Panc1 (cell line): ENCODE measurements around the gene LHPP. TPM values are rescaled to one million over a fixed set of nuclear protein-coding genes. Genes with fewer than 3 reads are reported as not detected.

Experiments
- ATAC-seq: fragments of 200-7000 bp; cut with Tn5 transposase; 2 replicates; pipeline ENCODE4 v1.9.1; 2020; ENCODE audit warnings: mild to moderate bottlenecking, moderate library complexity
- BruUV-seq: library from RNA; stranded (reverse); fragments of 400-500 nt; replicated peaks from 2 replicates; lab custom pipeline; 2021; lab: Mats Ljungman, UMichigan
- CTCF ChIA-PET: fragments of 300-600 bp; sonication (Branson Sonifier 250); formaldehyde crosslinking; loops from one replicate; lab custom pipeline; 2022; ENCODE audit warnings: antibody characterized with exemption; lab: Charles Lee
- POLR2A ChIA-PET: fragments of 300-600 bp; sonication (Branson Sonifier 250); formaldehyde crosslinking; loops from one replicate; lab custom pipeline; 2022; ENCODE audit warnings: antibody characterized with exemption; lab: Charles Lee
- DNase-seq: peaks from one replicate; pipeline ENCODE4 v3.0.0-alpha.2; 2010; ENCODE audit warnings: low read depth, low spot score
- H3K27ac ChIP-seq: 2 replicates; pipeline ENCODE4 v1.5.1; 2011; ENCODE audit warnings: mild to moderate bottlenecking, low read length, inconsistent platforms
- H3K27me3 ChIP-seq: fragments of 200-500 bp; sonication (Bioruptor generic); 2 replicates; pipeline ENCODE4 v1.6.0; 2014; ENCODE audit warnings: low read length, inconsistent platforms; ENCODE audit not compliant: control insufficient read depth, insufficient read depth
- H3K36me3 ChIP-seq: fragments of 200-500 bp; sonication (Bioruptor generic); 2 replicates; pipeline ENCODE4 v1.5.1; 2014; ENCODE audit warnings: inconsistent platforms, mild to moderate bottlenecking, low read length, moderate library complexity; ENCODE audit not compliant: control insufficient read depth, insufficient read depth
- H3K4me1 ChIP-seq: 2 replicates; pipeline ENCODE4 v1.5.1; 2011; ENCODE audit warnings: inconsistent platforms, mild to moderate bottlenecking, low read length, moderate library complexity; ENCODE audit not compliant: control insufficient read depth, insufficient read depth
- H3K4me3 ChIP-seq, 2 experiments: 2 replicates each; pipeline ENCODE4 v1.5.1; 2011 to 2012; ENCODE audit warnings: low read depth in 2 of 2, low read length in 2 of 2, mild to moderate bottlenecking in 2 of 2, inconsistent platforms in 1 of 2, moderate library complexity in 1 of 2
- H3K9me3 ChIP-seq: fragments of 200-500 bp; sonication (Bioruptor generic); 2 replicates; pipeline ENCODE4 v1.5.1; 2014; ENCODE audit warnings: low read depth, mild to moderate bottlenecking, inconsistent platforms, low read length, moderate library complexity; ENCODE audit not compliant: control insufficient read depth, insufficient read depth
- CTCF ChIP-seq: fragments of 450-650 bp; IDR thresholded peaks from 2 replicates; pipeline ENCODE4 v1.5.1; 2017; ENCODE audit warnings: mild to moderate bottlenecking
- POLR2AphosphoS5 ChIP-seq: IDR thresholded peaks from 2 replicates; pipeline ENCODE4 v1.6.1; 2012; ENCODE audit warnings: mild to moderate bottlenecking, low read depth, low read length, moderate library complexity
- REST ChIP-seq, 2 experiments: IDR thresholded peaks; 2 replicates each; pipeline ENCODE4 v1.6.1; 2011 to 2012; ENCODE audit warnings: low read depth in 2 of 2, control low read depth in 1 of 2, low read length in 1 of 2, mild to moderate bottlenecking in 1 of 2, moderate library complexity in 1 of 2; ENCODE audit not compliant: insufficient read depth in 1 of 2
- SIN3A ChIP-seq: IDR thresholded peaks from 2 replicates; pipeline ENCODE4 v1.6.1; 2012; ENCODE audit warnings: low read depth, mild to moderate bottlenecking, low read length, moderate library complexity, borderline replicate concordance; ENCODE audit not compliant: insufficient read depth
- TCF7L2 ChIP-seq: IDR thresholded peaks from 2 replicates; pipeline ENCODE4 v1.6.1; 2011; ENCODE audit warnings: mild to moderate bottlenecking, low read depth, low read length, inconsistent platforms
- in situ Hi-C: cut with HindIII; loops from 2 replicates; pipeline ENCODE4 v1.10.0; 2016; ENCODE audit warnings: low sequenced_read_pairs, low pct_unique_long_range_greater_than_20kb
- intact Hi-C: fragments of 100-400 bp; cut with micrococcal nuclease; formaldehyde crosslinking; loops from one replicate; pipeline ENCODE4 v1.10.0; 2022; ENCODE audit not compliant: unreplicated experiment
- total RNA-seq: library from RNA; stranded (reverse); gene quantifications from one replicate; pipeline ENCODE4 v1.2.1, GENCODE V29; 2021; ENCODE audit not compliant: unreplicated experiment

LHPP gene
- total RNA-seq, 1 experiment from 2014 or later = 15.0 TPM

DNA sequence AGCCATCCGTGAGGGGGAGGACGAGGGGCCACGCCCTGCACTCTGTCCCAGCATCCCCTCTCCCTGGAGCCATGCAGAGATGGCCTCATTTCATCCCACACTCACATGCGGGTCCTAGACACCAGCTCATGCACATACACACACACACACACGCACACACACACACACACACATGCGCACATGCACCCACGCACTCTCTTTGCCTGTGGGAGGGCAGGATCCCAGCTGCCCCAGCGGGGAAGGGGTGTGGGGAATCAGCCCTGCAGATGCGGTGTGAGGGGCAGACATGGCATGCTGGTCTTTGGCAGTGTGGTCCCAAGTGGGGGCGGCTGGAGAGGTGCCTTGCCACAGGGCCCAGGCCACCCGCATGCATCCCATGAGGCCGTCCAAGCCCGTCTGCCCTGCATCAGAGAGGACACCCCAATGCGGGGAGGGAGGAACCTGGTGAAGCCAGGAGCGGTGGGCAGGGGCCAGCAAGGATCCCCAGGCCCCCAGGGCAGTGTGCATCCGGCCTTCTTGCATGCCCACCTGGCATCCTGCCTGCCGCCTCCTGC, 68.1 kb downstream of the LHPP start:
- Histone ChIP-seq H3K36me3 (no peaks in the 10 kb centered on the region), H3K4me3 (no peak overlapping the region), H3K27me3 (no peaks in the 10 kb centered on the region), H3K27ac (no peak overlapping the region), H3K4me1 (no peaks in the 10 kb centered on the region), H3K9me3 (no peaks in the 10 kb centered on the region)
- no peak for DNase-seq
- ATAC-seq = peak; percentile 59
- TF ChIP-seq REST (IDR thresholded peaks at IDR 0.05; ENCODE audit: insufficient read depth in 1 of 2, low read depth in 2 of 2, low read length in 1 of 2) (no peak), CTCF (no peak), SIN3A (no peak), TCF7L2 (no peak), POLR2AphosphoS5 (no peak)
- no TSS peak for BruUV-seq
- CTCF ChIA-PET = interaction anchor here (2.1 kb wide), 1 partner anchor 212 kb away, joined by 23 read pairs; no protein-coding TSS in a partner anchor
- POLR2A ChIA-PET = no interaction called here
- in situ Hi-C loops = no loop called here
- intact Hi-C loops = loop anchor here (2.0 to 10.0 kb wide), 2 partner anchors 211 to 295 kb away; no protein-coding TSS in a partner anchor

DNA sequence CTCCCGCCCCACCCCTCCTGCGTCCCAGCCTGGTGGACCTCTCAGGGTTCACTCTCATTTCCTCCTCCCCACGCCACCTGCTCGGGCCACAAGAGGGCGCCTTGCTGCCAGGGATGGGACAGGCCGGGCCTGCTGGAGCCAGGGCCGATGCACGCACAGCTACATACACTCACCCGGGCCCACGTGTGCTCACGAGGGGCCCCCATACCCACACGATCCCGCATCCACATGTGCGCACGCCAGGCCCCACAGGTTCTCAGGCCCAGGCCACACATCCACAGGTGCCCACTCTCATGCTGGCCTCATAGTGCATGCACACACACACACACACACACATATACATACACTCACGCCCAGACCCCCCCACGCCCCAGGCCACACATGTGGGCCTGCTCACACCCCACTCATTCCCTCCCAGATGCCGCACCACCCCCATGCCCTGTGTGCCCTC, 68.6 kb downstream of the LHPP start:
- intact Hi-C loops (loop anchor here (2.0 to 10.0 kb wide), 2 partner anchors 211 to 295 kb away; no protein-coding TSS in a partner anchor), in situ Hi-C loops (no loop called here)
- Histone ChIP-seq H3K27ac (no peak overlapping the region), H3K36me3 (no peaks in the 10 kb centered on the region), H3K4me3 (no peak overlapping the region), H3K27me3 (no peaks in the 10 kb centered on the region), H3K9me3 (no peaks in the 10 kb centered on the region), H3K4me1 (no peaks in the 10 kb centered on the region)
- TF ChIP-seq CTCF (peak; percentile 99), REST (IDR thresholded peaks at IDR 0.05; ENCODE audit: insufficient read depth in 1 of 2, low read depth in 2 of 2, low read length in 1 of 2) (no peak), SIN3A (no peak), POLR2AphosphoS5 (no peak), TCF7L2 (no peak)
- POLR2A ChIA-PET = no interaction called here
- ATAC-seq (peak; percentile 96), DNase-seq (no peak)
- no TSS peak for BruUV-seq
- CTCF ChIA-PET = interaction anchor here (0.7 to 2.1 kb wide), 3 partner anchors 35 to 251 kb away, joined by 4 to 23 read pairs (median 10); no protein-coding TSS in a partner anchor
